Measurements from ENCODE around the gene ATF7IP2.

Gene ATF7IP2

DNA sequence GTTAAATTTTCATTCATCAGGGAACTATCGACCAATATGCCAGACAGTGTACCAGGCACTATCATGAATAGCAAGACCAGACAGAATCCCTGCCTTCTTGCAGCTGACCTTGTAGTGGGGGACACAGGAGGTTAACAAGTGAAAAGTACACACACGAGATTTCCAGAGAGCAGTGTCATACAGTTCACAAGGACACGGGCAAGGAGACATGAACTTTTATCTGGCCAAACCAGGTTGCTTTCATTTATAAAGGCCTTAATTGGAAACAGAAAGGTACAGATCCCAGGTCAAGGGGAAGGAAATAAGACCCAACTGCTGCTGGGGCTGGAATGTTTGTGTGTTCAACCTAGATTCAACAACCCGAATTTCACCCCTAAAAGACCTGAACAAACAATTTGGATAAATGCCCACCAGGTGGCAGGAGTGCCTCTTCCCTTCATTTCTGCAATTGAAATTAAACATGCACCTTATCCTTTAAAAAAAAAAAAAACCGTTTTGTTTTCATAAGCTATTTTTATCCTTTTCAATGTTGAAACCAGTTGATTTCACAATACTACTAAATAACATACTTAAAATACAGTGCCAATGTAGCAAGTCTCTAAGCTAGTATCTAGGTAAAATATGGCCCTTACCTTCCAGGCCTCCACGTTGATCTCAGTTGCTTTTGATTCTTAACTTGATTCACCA is 128.7 kb downstream of the ATF7IP2 start:
- DNase-seq, result peak; percentile 57

DNA sequence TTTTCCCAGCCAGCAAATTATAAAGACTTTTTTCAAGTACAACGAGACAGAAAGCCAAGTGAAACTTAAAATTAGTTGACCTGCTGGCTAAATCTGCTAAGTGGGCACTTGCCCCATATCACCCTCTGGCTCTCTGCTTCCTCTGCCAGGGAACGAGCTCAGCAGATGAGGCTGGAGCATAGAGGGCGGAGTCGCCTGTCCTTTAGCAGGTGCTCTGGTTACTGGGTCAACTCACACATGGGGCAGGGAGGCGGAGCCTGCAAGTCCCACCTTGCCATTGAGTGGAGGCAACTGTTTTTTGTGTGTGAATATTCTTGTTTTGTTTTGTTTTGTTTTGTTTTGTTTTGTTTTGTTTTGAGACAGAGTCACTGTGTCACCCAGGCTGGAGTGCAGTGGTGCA is 132.0 kb downstream of the ATF7IP2 start:
- DNase-seq, result no peak

DNA sequence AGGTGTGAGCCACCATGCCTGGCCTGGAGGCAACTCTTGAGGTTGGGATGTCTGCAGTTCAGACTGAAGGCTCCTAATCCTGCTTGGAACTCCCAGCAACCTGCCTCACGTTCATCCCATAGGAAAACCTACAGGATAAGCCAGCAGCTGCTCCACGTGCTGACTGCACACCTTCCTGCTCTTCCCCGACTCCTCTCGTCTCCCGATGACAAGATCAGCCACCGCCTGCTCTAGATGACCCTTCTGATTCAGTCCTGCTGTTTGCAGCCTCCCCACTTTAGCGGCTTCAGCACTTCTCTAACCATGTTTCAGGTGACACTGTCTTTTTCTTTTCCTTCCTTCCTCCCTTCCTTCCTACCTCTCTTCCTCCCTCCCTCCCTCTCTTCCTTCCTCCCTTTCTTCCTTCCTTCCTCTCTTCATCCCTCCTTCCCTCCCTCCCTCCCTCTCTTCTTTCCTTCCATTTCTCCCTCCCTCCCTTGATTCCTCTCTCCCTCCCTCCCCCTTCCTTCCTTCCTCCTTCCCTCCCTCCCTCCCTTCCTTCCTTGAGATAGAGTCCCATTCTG is 132.7 kb downstream of the ATF7IP2 start:
- DNase-seq, result no peak

DNA sequence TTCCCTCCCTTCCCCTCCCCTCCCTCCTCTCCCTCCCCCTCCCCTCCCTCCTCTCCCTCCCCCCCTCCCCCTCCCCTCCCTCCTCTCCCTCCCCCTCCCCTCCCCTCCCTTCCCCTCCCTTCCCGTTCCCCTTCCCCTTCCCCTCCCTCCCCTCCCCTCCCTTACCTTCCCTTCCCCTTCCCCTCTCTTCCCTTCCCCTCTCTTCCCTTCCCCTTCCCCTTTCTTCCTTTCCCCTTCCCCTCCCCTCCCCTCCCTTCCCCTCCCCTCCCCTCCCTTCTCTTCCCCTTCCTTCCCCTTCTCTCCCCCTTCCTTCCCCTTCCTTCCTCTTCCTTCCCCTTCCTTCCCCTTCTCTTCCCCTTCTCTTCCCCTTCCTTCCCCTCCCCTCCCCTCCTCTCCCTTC is 133.4 kb downstream of the ATF7IP2 start:
- DNase-seq, result no peak

DNA sequence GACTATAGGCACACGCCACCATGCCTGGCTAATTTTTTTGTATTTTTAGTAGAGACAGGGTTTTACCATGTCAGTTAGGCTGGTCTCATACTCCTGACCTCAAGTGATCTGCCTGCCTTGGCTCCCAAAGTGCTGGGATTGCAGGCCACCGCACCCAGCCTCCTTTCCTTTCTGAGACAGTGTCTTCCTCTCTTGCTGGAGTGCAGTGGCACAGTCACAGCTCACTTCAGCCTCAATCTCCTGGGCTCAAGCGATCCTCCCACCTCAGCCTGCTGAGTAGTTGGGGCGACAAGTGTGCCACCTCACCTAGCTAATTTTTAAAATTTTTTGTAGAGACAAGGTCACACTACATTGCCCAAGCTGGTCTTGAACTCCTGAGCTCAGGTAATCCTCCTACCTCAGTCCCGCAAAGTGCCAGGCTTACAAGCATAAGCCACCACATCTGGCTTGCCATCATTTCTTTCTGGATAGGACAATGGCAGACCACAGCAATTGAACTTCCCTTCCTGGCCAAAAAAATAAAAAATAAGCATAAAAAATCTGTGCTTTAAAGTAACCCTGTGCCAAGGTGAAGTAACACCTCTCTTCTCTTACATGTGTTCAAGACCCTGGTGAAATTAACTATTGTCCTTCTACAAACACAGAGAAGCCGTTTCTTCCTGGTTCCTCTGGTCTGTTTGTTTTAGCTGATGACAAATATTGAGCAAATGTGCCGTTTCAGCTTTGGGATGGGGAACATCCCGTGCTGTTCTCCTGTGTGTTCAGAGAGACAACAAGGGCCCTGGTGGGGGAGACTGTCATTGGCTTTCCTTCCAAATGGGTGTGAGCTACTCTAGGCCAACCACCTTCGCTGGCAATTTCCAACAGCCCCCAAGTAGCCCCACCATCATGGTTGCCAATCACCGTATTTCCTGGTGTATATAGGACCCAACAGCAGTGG is 134.3 kb downstream of the ATF7IP2 start:
- DNase-seq, result no peak

DNA sequence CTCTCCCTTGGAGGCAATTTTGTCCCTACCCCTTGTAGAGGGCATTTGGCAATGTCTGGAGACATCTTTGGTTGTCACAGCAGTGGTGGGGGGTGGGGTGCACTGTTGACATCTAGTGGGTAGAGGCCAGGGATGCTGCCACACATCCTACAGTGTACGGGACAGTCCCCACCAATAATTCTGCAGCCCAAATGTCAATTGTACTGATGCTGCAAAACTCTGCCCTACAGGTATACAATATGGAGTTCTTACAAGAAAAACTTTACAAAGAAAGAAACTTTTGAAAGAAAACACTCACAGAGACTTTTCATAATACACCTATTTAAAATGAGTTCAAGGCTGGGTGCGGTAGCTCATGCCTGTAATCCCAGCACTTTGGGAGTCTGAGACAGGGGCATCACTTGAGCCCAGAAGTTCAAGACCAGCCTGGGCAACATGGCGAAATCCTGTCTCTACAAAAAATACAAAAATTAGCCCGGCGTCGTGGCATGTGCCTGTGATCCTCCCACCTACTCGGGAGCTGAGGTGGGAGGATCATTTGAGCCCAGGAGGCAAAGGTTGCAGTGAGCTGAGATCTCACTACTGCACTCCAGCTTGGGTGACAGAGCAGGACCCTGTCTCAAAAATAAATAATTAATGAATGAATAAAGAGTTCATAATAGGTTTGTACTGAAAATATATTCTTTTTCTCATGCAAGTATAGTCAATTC is 135.2 kb downstream of the ATF7IP2 start:
- no peak for DNase-seq

DNA sequence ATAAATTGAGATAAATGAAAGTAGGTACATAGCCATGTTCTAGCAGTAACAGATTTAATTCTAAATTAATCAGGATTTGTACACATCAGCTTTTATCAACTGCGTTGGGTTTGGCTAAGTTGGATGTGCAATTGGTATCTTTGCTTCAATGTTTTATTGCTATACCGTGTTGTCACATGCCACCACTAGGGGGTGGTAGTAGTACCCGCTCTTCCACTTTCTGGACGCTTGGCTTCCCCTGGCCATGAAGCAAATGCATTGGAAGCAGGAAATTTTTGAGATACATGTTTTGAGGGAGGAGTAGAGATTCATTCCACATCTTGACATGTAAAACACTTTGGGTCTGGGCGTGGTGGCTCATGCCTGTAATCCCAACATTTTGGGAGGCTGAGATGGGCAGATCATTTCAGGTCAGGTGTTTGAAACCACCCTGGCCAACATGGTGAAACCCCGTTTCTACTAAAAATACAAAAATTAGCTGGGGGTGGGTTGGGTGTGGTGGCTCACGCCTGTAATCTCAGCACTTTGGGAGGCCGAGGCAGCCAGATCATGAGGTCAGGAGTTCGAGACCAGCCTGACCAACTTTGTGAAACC is 135.9 kb downstream of the ATF7IP2 start:
- DNase-seq, result peak; percentile 63

DNA sequence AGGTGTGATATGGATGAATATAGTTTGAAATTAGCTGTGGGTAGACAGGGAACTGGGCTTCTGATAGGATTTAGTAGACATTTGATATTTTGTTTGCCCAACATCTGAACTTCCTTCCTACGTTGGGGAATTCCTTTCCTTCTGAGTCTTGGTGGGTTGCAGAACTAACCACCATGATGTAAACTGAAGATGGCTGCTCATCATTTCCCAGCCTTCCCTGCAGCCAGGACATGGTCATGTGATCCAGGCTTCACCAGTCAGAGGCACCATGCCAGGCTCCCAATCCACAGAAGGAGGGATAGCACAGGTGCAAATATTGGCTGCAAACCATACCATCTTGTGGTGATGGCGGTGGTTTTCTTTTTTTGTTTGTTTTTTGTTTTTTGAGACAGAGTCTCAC is 137.1 kb downstream of the ATF7IP2 start:
- no peak for DNase-seq

DNA sequence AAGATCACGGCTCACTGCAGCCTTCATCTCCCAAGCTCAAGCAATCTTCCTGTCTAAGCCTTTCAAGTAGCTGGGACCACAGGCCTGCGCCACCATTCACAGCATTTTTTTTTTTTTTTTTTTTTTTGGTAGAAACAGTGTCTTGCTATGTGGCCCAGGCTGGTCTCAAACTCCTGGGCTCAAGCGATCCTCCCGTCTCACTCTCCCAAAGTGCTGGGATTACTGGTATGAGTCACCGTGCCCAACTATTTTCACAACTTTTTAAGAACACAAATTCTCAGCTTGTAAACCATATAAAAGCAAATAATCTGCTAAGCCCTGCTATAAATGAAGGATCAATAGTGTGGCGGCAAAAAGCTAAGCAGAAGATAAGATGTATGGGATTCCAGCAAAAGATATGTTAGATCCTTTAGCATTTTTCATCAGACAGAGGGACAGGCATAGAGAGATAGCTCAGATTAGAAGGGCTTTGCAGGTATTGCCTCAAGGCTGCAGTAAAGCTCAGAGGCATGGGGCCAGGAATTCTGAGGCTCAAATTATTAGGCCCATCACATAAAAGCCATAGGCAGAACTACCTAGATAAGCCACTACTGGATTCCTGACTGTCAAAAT is 139.5 kb downstream of the ATF7IP2 start:
- DNase-seq, result no peak

DNA sequence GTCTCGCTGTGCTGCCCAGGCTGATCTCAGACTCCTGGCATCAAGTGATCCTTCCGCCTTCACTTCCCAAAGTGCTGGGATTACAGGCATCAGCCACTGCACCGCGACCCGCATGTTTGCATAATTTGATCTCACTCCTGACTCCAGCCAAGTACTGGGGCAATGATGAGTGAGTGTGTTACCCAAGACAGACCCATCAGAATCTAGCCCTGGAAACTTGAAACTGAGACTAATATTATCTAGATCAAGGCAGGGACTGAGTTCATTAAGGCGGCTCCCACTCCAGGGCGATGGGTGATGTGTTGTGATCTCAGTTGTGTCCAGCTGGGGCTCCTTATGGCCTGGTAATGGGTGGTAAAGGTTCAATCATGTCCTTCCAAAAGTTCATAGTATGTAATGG is 141.1 kb downstream of the ATF7IP2 start:
- no peak for DNase-seq

DNA sequence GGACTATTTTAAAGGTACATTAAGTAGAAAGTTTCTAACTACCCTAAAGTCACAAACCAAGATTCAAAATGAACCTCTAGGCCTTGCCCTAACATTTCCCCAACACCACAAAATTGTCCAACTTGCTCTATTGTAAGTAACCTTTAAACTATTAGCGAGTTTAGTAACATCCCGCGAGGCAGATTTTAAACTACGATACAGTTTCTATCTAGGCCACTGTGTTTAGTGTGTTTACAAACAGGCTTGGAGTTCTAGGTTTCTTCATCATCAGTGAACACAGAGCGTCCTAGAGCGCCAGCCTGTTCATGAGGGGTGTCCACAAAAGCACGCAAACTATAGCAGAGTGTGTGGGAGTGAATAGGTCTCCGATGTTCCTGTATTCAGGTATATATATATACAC is 142.8 kb downstream of the ATF7IP2 start:
- DNase-seq, result no peak

DNA sequence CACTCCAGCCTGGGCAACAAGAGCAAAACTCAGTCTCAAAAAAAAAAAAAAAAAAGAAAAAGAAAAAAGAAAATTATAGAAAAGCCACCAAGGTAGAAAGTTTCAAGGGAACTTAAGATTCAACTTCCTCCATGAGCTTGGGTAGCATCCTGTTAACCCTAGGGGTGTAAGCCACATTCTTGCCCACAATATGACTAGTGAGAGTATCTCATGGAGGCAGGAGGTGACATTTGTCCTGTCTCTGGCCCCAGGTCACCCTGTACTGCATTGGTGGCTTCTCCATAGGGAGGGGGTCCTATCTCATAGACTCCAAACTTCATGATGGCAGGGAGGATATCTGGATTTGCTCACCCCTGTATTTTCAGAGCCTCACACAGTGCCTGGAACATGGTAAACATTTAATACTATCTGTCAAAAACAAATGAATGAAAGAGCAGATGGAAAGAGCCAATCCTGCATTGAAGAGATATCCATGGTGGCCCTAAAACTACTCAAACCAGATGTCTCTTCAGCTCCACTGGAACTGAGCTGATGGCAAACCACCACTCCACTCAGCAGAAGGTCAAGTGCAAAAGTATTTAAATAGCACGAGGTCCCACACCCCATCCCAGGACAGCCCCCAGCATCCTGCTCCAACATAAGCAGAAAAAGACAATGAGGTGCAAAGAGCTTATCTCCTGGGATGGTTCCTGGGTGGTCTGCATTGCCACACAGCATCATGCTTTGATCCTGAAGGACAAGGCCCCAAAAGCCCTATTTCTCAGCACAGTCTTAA is 144.2 kb downstream of the ATF7IP2 start:
- DNase-seq, result no peak

DNA sequence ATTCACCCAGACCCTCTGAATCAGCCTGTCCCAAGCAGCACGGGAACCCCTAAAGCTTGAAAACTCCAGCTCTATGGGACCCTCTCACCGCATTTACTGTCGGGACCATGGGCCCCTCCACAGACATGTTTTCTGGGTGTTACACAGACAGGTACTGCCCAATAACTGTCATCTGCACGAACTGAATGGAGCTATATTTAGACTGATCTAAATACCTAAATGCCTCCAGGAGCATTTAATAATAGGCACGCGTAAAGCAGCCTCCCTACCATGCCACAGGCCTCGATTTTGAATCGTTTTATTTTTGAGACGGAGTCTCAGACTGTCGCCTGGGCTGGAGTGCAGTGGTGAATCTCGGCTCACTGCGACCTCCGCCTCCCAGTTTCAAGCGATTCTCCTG is 144.8 kb downstream of the ATF7IP2 start:
- DNase-seq, result no peak

DNA sequence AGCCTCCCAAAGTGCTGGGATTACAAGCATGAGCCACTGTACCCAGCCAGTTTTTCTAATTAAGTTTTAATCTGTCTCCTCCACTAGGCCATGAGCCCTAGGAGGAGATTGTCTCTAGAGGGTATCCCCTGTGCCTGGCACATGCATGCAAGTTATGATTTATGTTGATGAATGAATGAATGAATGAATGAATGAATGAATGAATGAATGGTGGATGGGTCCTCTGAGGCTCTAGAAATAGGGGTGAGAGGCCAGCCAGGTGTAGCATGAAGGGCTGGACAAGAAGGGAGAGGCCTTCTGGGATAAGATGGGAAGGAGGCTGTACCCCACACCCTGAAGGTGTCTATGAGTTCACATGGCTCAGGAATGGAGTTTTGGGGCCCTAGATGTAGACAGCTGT is 145.7 kb downstream of the ATF7IP2 start:
- DNase-seq, result no peak

Measured in fibroblast of skin of back (primary cell).